ENCODE results near the gene HSPA1A. TPM values are rescaled to one million over a fixed set of nuclear protein-coding genes. Genes with fewer than 3 reads are reported as not detected.

The HSPA1A gene
- total RNA-seq, 1 experiment from 2014 or later: 57.2 TPM

DNA sequence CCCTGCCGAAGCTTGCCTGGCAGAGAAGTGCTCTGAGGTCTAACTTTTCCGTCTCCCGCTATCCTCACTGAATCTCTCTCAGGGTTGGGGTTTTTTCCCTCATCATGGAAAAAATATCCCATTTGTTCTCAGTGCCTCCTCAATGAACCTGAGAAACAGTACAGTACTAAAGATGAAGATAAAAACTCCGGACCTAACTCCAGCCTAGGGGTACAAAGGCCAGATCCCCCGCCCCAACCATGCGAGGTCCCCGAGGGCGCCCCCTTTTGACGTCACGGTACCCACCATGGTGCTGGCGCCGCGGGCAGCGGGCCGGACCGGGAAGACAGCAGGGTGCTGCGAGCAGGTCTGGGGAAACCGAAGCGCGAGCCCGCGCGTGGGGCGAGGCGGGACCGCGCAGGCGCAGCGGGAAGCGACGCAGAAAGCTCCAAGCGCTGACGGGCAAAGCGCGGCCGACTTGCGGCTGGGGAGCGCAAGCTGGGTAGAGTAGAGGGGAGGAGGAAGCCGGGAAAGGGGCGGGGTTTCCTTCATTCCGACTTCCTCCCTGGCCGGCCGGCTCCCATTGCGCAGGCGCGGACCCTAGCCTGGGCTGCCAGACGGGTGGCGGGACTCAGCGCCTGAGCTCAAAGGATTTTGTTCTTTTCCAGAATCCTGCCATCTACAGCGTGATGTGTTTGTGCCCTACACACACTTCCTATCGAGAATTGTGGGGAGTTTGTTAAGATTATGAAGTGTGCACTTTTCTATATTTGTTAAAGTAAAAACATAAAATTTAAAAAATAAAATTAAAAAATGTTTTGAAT is 8.7 kb upstream of the HSPA1A start, which contains the start of gene LSM2 (continued):
- no peak for TF ChIP-seq GTF2I (CRISPR knock-in tag; conservative IDR thresholded peaks at IDR 0.05)
- TF ChIP-seq ZNF219 (CRISPR knock-in tag; IDR thresholded peaks at IDR 0.05; ENCODE audit: borderline replicate concordance): no peak
- TF ChIP-seq ATF1 (CRISPR knock-in tag; IDR thresholded peaks at IDR 0.05): peak; percentile 83; the same call in 1 of the 2 replicates
- TF ChIP-seq SMAD4 (CRISPR knock-in tag; IDR thresholded peaks at IDR 0.05): no peak
- TF ChIP-seq TEAD1 (CRISPR knock-in tag; IDR thresholded peaks at IDR 0.05): peak; percentile 59; the same call in 1 of the 2 replicates
- peak; percentile 94 for TF ChIP-seq KAT7 (CRISPR knock-in tag; IDR thresholded peaks at IDR 0.05; ENCODE audit: borderline replicate concordance)
- TF ChIP-seq ESRRA (CRISPR knock-in tag; IDR thresholded peaks at IDR 0.05; ENCODE audit: borderline replicate concordance): peak; percentile 65; the same call in 1 of the 2 replicates
- TF ChIP-seq OVOL2 (CRISPR knock-in tag; IDR thresholded peaks at IDR 0.05; ENCODE audit: borderline replicate concordance): no peak
- no peak for TF ChIP-seq FOXJ3 (CRISPR knock-in tag; IDR thresholded peaks at IDR 0.05; ENCODE audit: borderline replicate concordance)
- TF ChIP-seq, protein P1, sequence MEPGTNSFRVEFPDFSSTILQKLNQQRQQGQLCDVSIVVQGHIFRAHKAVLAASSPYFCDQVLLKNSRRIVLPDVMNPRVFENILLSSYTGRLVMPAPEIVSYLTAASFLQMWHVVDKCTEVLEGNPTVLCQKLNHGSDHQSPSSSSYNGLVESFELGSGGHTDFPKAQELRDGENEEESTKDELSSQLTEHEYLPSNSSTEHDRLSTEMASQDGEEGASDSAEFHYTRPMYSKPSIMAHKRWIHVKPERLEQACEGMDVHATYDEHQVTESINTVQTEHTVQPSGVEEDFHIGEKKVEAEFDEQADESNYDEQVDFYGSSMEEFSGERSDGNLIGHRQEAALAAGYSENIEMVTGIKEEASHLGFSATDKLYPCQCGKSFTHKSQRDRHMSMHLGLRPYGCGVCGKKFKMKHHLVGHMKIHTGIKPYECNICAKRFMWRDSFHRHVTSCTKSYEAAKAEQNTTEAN (CRISPR knock-in tag; IDR thresholded peaks at IDR 0.05): peak; percentile 73; the same call in 1 of the 2 replicates
- TF ChIP-seq, protein P2, sequence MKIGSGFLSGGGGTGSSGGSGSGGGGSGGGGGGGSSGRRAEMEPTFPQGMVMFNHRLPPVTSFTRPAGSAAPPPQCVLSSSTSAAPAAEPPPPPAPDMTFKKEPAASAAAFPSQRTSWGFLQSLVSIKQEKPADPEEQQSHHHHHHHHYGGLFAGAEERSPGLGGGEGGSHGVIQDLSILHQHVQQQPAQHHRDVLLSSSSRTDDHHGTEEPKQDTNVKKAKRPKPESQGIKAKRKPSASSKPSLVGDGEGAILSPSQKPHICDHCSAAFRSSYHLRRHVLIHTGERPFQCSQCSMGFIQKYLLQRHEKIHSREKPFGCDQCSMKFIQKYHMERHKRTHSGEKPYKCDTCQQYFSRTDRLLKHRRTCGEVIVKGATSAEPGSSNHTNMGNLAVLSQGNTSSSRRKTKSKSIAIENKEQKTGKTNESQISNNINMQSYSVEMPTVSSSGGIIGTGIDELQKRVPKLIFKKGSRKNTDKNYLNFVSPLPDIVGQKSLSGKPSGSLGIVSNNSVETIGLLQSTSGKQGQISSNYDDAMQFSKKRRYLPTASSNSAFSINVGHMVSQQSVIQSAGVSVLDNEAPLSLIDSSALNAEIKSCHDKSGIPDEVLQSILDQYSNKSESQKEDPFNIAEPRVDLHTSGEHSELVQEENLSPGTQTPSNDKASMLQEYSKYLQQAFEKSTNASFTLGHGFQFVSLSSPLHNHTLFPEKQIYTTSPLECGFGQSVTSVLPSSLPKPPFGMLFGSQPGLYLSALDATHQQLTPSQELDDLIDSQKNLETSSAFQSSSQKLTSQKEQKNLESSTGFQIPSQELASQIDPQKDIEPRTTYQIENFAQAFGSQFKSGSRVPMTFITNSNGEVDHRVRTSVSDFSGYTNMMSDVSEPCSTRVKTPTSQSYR (CRISPR knock-in tag; IDR thresholded peaks at IDR 0.05): peak; percentile 61; the same call in 1 of the 2 replicates
- TF ChIP-seq, protein P3, sequence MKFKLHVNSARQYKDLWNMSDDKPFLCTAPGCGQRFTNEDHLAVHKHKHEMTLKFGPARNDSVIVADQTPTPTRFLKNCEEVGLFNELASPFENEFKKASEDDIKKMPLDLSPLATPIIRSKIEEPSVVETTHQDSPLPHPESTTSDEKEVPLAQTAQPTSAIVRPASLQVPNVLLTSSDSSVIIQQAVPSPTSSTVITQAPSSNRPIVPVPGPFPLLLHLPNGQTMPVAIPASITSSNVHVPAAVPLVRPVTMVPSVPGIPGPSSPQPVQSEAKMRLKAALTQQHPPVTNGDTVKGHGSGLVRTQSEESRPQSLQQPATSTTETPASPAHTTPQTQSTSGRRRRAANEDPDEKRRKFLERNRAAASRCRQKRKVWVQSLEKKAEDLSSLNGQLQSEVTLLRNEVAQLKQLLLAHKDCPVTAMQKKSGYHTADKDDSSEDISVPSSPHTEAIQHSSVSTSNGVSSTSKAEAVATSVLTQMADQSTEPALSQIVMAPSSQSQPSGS (CRISPR knock-in tag; IDR thresholded peaks at IDR 0.05; ENCODE audit: borderline replicate concordance, low read depth): no peak
- TF ChIP-seq, protein P4, sequence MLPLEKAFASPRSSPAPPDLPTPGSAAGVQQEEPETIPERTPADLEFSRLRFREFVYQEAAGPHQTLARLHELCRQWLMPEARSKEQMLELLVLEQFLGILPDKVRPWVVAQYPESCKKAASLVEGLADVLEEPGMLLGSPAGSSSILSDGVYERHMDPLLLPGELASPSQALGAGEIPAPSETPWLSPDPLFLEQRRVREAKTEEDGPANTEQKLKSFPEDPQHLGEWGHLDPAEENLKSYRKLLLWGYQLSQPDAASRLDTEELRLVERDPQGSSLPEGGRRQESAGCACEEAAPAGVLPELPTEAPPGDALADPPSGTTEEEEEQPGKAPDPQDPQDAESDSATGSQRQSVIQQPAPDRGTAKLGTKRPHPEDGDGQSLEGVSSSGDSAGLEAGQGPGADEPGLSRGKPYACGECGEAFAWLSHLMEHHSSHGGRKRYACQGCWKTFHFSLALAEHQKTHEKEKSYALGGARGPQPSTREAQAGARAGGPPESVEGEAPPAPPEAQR (CRISPR knock-in tag; IDR thresholded peaks at IDR 0.05): no peak
- TF ChIP-seq, protein P5, sequence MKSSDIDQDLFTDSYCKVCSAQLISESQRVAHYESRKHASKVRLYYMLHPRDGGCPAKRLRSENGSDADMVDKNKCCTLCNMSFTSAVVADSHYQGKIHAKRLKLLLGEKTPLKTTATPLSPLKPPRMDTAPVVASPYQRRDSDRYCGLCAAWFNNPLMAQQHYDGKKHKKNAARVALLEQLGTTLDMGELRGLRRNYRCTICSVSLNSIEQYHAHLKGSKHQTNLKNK (CRISPR knock-in tag; IDR thresholded peaks at IDR 0.05): no peak
- no peak for TF ChIP-seq JAZF1 (CRISPR knock-in tag; IDR thresholded peaks at IDR 0.05)
- TF ChIP-seq ZNF416 (CRISPR knock-in tag; IDR thresholded peaks at IDR 0.05): no peak
- TF ChIP-seq, protein P6, sequence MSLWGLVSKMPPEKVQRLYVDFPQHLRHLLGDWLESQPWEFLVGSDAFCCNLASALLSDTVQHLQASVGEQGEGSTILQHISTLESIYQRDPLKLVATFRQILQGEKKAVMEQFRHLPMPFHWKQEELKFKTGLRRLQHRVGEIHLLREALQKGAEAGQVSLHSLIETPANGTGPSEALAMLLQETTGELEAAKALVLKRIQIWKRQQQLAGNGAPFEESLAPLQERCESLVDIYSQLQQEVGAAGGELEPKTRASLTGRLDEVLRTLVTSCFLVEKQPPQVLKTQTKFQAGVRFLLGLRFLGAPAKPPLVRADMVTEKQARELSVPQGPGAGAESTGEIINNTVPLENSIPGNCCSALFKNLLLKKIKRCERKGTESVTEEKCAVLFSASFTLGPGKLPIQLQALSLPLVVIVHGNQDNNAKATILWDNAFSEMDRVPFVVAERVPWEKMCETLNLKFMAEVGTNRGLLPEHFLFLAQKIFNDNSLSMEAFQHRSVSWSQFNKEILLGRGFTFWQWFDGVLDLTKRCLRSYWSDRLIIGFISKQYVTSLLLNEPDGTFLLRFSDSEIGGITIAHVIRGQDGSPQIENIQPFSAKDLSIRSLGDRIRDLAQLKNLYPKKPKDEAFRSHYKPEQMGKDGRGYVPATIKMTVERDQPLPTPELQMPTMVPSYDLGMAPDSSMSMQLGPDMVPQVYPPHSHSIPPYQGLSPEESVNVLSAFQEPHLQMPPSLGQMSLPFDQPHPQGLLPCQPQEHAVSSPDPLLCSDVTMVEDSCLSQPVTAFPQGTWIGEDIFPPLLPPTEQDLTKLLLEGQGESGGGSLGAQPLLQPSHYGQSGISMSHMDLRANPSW (CRISPR knock-in tag; conservative IDR thresholded peaks at IDR 0.05; ENCODE audit: low read depth): no peak
- no peak for TF ChIP-seq NFATC4 (CRISPR knock-in tag; IDR thresholded peaks at IDR 0.05)
- 0 out of 2 replicates have a peak, but pooled peaks have one; percentile 63 for TF ChIP-seq CREB1 (CRISPR knock-in tag; IDR thresholded peaks at IDR 0.05)
- TF ChIP-seq, protein P7, sequence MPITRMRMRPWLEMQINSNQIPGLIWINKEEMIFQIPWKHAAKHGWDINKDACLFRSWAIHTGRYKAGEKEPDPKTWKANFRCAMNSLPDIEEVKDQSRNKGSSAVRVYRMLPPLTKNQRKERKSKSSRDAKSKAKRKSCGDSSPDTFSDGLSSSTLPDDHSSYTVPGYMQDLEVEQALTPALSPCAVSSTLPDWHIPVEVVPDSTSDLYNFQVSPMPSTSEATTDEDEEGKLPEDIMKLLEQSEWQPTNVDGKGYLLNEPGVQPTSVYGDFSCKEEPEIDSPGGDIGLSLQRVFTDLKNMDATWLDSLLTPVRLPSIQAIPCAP (CRISPR knock-in tag; IDR thresholded peaks at IDR 0.05): no peak
- TF ChIP-seq TCF7 (CRISPR knock-in tag; IDR thresholded peaks at IDR 0.05; ENCODE audit: low read depth): no peak
- TF ChIP-seq, protein P8, sequence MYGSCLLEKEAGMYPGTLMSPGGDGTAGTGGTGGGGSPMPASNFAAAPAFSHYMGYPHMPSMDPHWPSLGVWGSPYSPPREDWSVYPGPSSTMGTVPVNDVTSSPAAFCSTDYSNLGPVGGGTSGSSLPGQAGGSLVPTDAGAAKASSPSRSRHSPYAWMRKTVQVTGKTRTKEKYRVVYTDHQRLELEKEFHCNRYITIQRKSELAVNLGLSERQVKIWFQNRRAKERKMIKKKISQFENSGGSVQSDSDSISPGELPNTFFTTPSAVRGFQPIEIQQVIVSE (CRISPR knock-in tag; IDR thresholded peaks at IDR 0.05; ENCODE audit: borderline replicate concordance): no peak
- no peak for TF ChIP-seq ZNF138 (CRISPR knock-in tag; conservative IDR thresholded peaks at IDR 0.05)
- TF ChIP-seq ZNF396 (CRISPR knock-in tag; IDR thresholded peaks at IDR 0.05; ENCODE audit: borderline replicate concordance): no peak
- peak; percentile 90; the same call in 1 of the 2 replicates for TF ChIP-seq ETV6 (CRISPR knock-in tag; IDR thresholded peaks at IDR 0.05)
- TF ChIP-seq, protein P9, sequence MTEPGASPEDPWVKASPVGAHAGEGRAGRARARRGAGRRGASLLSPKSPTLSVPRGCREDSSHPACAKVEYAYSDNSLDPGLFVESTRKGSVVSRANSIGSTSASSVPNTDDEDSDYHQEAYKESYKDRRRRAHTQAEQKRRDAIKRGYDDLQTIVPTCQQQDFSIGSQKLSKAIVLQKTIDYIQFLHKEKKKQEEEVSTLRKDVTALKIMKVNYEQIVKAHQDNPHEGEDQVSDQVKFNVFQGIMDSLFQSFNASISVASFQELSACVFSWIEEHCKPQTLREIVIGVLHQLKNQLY (CRISPR knock-in tag; IDR thresholded peaks at IDR 0.05): no peak

Data from WTC11 (cell line).